HCT116 (cell line): ENCODE measurements around the gene ERAP2. TPM values are rescaled to one million over a fixed set of nuclear protein-coding genes. Genes with fewer than 3 reads are reported as not detected.

Experiments
- ATAC-seq: fragments of 200-7000 bp; cut with Tn5 transposase; 2 replicates; pipeline ENCODE4 v1.9.1; 2020; ENCODE audit warnings: mild to moderate bottlenecking, moderate library complexity
- BruUV-seq: library from RNA; stranded (reverse); fragments of 400-500 nt; replicated peaks from 2 replicates; lab custom pipeline; 2021; lab: Mats Ljungman, UMichigan
- CTCF ChIA-PET: fragments of 300-600 bp; sonication (Branson Sonifier 250); formaldehyde crosslinking; loops from one replicate; lab custom pipeline; 2021; ENCODE audit warnings: antibody characterized with exemption; lab: Charles Lee
- POLR2A ChIA-PET: fragments of 300-600, 350-600 bp; sonication (Branson Sonifier 250); formaldehyde crosslinking; loops from one replicate; lab custom pipeline; 2021; ENCODE audit warnings: antibody characterized with exemption; lab: Charles Lee
- RAD21 ChIA-PET, 2 experiments: fragments of 300-600 bp; sonication (Branson Sonifier 250); formaldehyde crosslinking; loops; one replicate each; lab custom pipeline; 2023; ENCODE audit warnings: low total read pairs in 2 of 2; ENCODE audit not compliant: uncharacterized antibody in 2 of 2, unreplicated experiment in 2 of 2, low non-redundant PET in 1 of 2; lab: Charles Lee
- DNase-seq: peaks from one replicate; pipeline ENCODE4 v3.0.0-alpha.2; 2010; ENCODE audit warnings: low read depth, low spot score
- H2AFZ ChIP-seq: fragments of 200-600 bp; shearing (Covaris generic), sonication (generic); 2 replicates; pipeline ENCODE4 v1.6.1; 2017; ENCODE audit warnings: low read depth, mixed run types, mixed read lengths, antibody characterized with exemption, low read length; ENCODE audit not compliant: poor library complexity, severe bottlenecking
- H3K27ac ChIP-seq: 2 replicates; pipeline ENCODE4 v1.5.1; 2012; ENCODE audit warnings: low read depth, low read length
- H3K27me3 ChIP-seq: fragments of 200-600 bp; sonication (generic); 2 replicates; pipeline ENCODE4 v1.6.1; 2016; ENCODE audit warnings: mixed run types, low read length, mixed read lengths; ENCODE audit not compliant: insufficient read depth
- H3K36me3 ChIP-seq, 2 experiments: fragments of 200-500 bp in 1 of 2; fragments of 200-600 bp in 1 of 2; sonication (Bioruptor generic) in 1 of 2; sonication (generic) in 1 of 2; 2 replicates each; pipeline versions ENCODE4 v1.5.1 to v1.6.1; 2014 to 2016; ENCODE audit warnings: low read length in 2 of 2, inconsistent platforms in 1 of 2, mixed read lengths in 1 of 2, mixed run types in 1 of 2; ENCODE audit not compliant: insufficient read depth in 2 of 2, control insufficient read depth in 1 of 2
- H3K4me1 ChIP-seq, 2 experiments: fragments of 200-600 bp in 1 of 2; sonication (generic) in 1 of 2; 2 replicates each; pipeline versions ENCODE4 v1.5.1 to v1.6.1; 2012 to 2017; ENCODE audit warnings: low read length in 2 of 2, inconsistent platforms in 1 of 2, mild to moderate bottlenecking in 1 of 2, mixed read lengths in 1 of 2, mixed run types in 1 of 2, moderate library complexity in 1 of 2; ENCODE audit not compliant: insufficient read depth in 2 of 2, control insufficient read depth in 1 of 2
- H3K4me2 ChIP-seq: fragments of 200-600 bp; sonication (generic); 2 replicates; pipeline ENCODE4 v1.6.1; 2017; ENCODE audit warnings: mixed run types, low read length, mixed read lengths
- H3K4me3 ChIP-seq, 2 experiments: fragments of 200-600 bp in 1 of 2; sonication (generic) in 1 of 2; replicated peaks in 1 of 2; 2 replicates each; pipeline ENCODE4 v1.5.1; 2011 to 2016; ENCODE audit warnings: low read length in 2 of 2, control low read depth in 1 of 2, low read depth in 1 of 2, mild to moderate bottlenecking in 1 of 2, mixed read lengths in 1 of 2, mixed run types in 1 of 2
- H3K79me2 ChIP-seq: fragments of 200-600 bp; sonication (generic); 2 replicates; pipeline ENCODE4 v1.6.1; 2017; ENCODE audit warnings: mild to moderate bottlenecking, mixed run types, low read length, moderate library complexity, mixed read lengths; ENCODE audit not compliant: insufficient read depth
- H3K9ac ChIP-seq: fragments of 200-600 bp; sonication (generic); 2 replicates; pipeline ENCODE4 v1.6.1; 2016; ENCODE audit warnings: low read length, mixed read lengths
- H3K9me2 ChIP-seq: fragments of 200-600 bp; sonication (generic), shearing (Covaris generic); 2 replicates; pipeline ENCODE4 v1.6.1; 2017; ENCODE audit warnings: mixed run types, mild to moderate bottlenecking, moderate library complexity; ENCODE audit not compliant: insufficient read depth
- H3K9me3 ChIP-seq, 2 experiments: fragments of 200-500 bp in 1 of 2; fragments of 200-600 bp in 1 of 2; sonication (Bioruptor generic) in 1 of 2; sonication (generic) in 1 of 2; 2 replicates each; pipeline ENCODE4 v1.6.1; 2014 to 2017; ENCODE audit warnings: low read length in 2 of 2, mixed read lengths in 2 of 2, inconsistent platforms in 1 of 2, low read depth in 1 of 2, mild to moderate bottlenecking in 1 of 2, mixed run types in 1 of 2, moderate library complexity in 1 of 2; ENCODE audit not compliant: control insufficient read depth in 1 of 2, insufficient read depth in 1 of 2
- H4K20me1 ChIP-seq: fragments of 200-600 bp; sonication (generic), shearing (Covaris generic); 2 replicates; pipeline ENCODE4 v1.6.1; 2017; ENCODE audit warnings: mixed run types, mild to moderate bottlenecking, moderate library complexity; ENCODE audit not compliant: insufficient read depth
- ATF3 ChIP-seq: IDR thresholded peaks from 2 replicates; pipeline ENCODE4 v1.6.1; 2012
- CBX3 ChIP-seq: IDR thresholded peaks from 2 replicates; pipeline ENCODE4 v1.6.1; 2012; ENCODE audit warnings: low read depth
- EGR1 ChIP-seq: IDR thresholded peaks from 2 replicates; pipeline ENCODE4 v1.6.1; 2012; ENCODE audit warnings: low read depth
- EZH2phosphoT487 ChIP-seq: fragments of 200-600 bp; IDR thresholded peaks from 2 replicates; pipeline ENCODE4 v1.6.1; 2018; ENCODE audit warnings: antibody characterized with exemption, borderline replicate concordance
- FOSL1 ChIP-seq: IDR thresholded peaks from 2 replicates; pipeline ENCODE4 v1.6.1; 2012; ENCODE audit warnings: low read depth
- JUND ChIP-seq: IDR thresholded peaks from 2 replicates; pipeline ENCODE4 v1.6.1; 2012
- MAX ChIP-seq: IDR thresholded peaks from 2 replicates; pipeline ENCODE4 v1.6.1; 2012
- RAD21 ChIP-seq: IDR thresholded peaks from 2 replicates; pipeline ENCODE4 v1.6.1; 2012; ENCODE audit warnings: low read depth, mild to moderate bottlenecking
- SP1 ChIP-seq: IDR thresholded peaks from 2 replicates; pipeline ENCODE4 v1.6.1; 2012; ENCODE audit warnings: low read depth
- TCF7L2 ChIP-seq: IDR thresholded peaks from 2 replicates; pipeline ENCODE4 v1.7.0; 2011; ENCODE audit warnings: borderline replicate concordance, inconsistent platforms; ENCODE audit not compliant: insufficient read depth, insufficient read length; ENCODE audit errors: extremely low read depth
- YY1 ChIP-seq: IDR thresholded peaks from 2 replicates; pipeline ENCODE4 v1.6.1; 2011; ENCODE audit warnings: low read length, low read depth, moderate library complexity, mild to moderate bottlenecking; ENCODE audit not compliant: insufficient replicate concordance; ENCODE audit errors: extremely low read depth
- ZFX ChIP-seq: fragments of 450-650 bp; IDR thresholded peaks from 2 replicates; pipeline ENCODE4 v1.6.1; 2017
- intact Hi-C: fragments of 100-400 bp; cut with micrococcal nuclease; formaldehyde crosslinking; loops from 2 replicates; pipeline ENCODE4 v1.10.0; 2022
- total RNA-seq: library from RNA; stranded (reverse); gene quantifications from one replicate; pipeline ENCODE4 v1.2.1, GENCODE V29; 2021; ENCODE audit not compliant: unreplicated experiment

ERAP2 gene
- total RNA-seq, 1 experiment from 2014 or later = 2.2 TPM

GRCh38 chr5:96935559-96936430, 59.5 kb downstream of the ERAP2 start, which contains the start of gene LNPEP (continued):
- TF ChIP-seq MAX = peak; percentile 92
- peak; percentile 83 for TF ChIP-seq JUND
- TF ChIP-seq CBX3 = peak; percentile 94
- peak; percentile 34 for TF ChIP-seq FOSL1
- TF ChIP-seq RAD21 = no peak
- no peak for TF ChIP-seq EZH2phosphoT487

DNA sequence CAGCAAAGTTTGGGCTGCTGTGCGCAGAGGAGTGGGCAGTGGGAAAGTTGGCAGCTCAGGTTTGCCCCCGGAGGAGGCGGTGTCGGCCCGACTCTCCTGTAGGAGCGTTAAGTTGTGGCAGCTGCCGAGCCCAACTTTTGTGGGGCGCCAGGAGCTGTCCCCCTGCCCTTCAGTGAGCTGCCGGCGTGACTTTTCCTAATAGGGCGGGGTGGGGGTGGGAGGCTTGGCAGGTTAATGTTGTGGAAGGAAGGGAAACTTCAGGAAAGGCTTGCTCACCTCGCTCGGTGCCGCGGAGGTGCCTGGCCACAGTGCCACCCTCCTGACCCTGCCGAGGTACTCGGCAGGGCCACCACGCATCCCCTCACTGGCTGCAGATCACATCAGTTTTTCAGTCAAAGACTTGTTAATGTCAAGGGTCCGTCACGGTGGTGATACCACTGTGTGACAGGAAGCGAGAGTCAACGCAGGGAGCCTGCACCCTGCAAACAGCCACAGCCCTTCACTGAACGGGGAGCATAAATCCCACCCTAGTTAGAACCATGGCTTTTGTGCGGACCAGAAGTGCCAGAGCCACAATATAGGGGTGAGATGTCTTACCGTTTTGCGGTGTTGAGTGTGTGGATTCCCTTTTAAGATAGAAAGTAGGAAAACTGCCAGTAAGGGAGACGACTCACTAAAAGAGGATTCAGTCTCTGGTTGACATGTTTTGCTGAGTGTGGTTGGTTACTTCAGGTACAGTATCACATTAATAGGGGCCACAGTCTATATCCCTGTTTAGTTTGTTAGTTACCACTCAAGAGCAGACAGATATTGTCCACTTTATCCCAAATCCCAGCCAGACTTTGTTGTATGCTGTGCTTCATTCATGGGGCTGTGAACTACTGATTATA, 60.4 kb downstream of the ERAP2 start:
- BruUV-seq = TSS peak; percentile 44
- Histone ChIP-seq H3K9ac (peak overlapping the region; percentile 79), H3K4me3 (peak overlapping the region; percentile 70 to 83), H3K9me2 (no peaks in the 10 kb centered on the region), H3K27me3 (no peaks in the 10 kb centered on the region), H3K27ac (peak overlapping the region; percentile 87), H2AFZ (peak overlapping the region; percentile 31), H3K9me3 (no peaks in the 10 kb centered on the region), H4K20me1 (no peaks in the 10 kb centered on the region), H3K36me3 (no peaks in the 10 kb centered on the region), H3K79me2 (peaks cover 50% of the 10 kb centered on the region), H3K4me2 (peak overlapping the region; percentile 99), H3K4me1 (peaks cover 14 to 28% of the 10 kb centered on the region in 2 experiments; a peak in 3 of 4 replicates)
- RAD21 ChIA-PET = interaction anchor here in 1 of 2 experiments (0.6 kb wide), 1 partner anchor 68 kb away, joined by 5 read pairs; no protein-coding TSS in a partner anchor
- no peak for TF ChIP-seq ZFX
- no peak for TF ChIP-seq EGR1
- no peak for TF ChIP-seq TCF7L2
- no peak for TF ChIP-seq YY1
- TF ChIP-seq FOSL1 = no peak
- TF ChIP-seq ATF3 = no peak
- TF ChIP-seq SP1 = no peak
- ATAC-seq = peak; percentile 7
- POLR2A ChIA-PET = interaction anchor here (1.0 to 1.1 kb wide), 2 partner anchors 7 to 128 kb away, joined by 3 to 6 read pairs; no protein-coding TSS in a partner anchor
- DNase-seq = no peak
- CTCF ChIA-PET = interaction anchor here (0.6 to 1.4 kb wide), 4 partner anchors 22 to 184 kb away, joined by 3 to 4 read pairs (median 3); no protein-coding TSS in a partner anchor
- intact Hi-C loops = loop anchor here (5.0 to 10.0 kb wide), 2 partner anchors 132 to 184 kb away; partner anchors contain the start of gene ERAP1
